ENCODE data around the gene RPL18A.

RPL18A gene

DNA sequence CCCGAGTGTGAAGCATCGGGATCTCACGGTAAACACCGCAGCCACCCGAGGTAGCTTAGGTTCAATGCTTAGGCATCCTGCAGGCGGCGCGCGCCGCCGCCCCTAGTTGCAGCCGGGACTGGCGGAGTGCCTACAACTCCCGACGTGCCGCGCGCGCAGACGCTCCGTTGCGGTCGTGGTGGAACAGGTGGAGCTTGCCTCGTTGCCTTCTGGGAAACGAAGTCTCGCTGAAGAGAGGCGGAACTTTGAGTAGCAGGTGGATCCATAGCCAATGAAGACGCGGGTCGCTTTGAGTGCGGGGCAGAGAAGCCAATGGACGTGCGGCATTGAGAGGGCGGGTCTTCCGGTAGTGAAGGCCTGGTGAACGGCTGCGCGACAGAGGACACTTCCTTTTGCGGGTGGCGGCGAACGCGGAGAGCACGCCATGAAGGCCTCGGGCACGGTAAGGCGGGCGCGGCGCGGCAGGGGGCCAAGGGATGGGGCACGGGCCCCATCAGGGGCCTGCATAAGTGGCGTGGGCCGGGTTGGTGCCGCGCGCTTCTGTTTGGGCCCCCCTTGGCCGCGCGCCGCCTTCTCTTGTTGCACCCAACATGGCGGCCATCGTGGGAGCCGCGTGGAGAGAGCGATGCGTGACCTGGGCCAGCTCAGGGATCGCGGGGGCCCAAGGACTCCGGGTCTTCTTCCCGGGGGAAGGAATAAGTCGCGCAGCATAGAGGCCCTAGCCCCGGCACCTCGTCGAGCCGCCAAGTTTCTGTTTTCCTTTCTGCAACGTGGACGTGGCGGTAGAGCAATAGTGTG lies at the start of gene RPL18A:
TSS of gene RPL18A (plus strand) at position 378 of the 798 bp plus-strand sequence. CDS start at position 425, 47 bp downstream.
- DNase-seq = peak; percentile 100

DNA sequence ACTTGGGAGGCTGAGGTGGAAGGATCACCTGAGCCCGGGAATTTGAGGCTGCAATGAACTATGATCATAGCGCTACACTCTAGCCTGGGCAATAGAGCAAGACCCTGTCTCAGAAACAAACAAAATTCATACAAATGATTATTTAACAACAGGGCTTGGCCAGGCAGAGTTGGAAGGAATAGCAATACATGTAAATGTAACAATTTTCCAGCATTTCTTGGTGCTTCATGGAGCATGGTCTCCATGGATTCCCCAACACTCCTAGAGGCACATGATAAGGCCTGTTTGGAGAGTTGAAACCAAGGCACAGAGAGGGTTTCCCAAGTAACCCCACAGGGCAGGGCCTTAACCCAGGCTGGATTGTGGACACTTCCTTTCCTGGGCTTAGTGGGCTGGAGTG lies 48.6 kb upstream of the RPL18A start:
- DNase-seq = no peak

DNA sequence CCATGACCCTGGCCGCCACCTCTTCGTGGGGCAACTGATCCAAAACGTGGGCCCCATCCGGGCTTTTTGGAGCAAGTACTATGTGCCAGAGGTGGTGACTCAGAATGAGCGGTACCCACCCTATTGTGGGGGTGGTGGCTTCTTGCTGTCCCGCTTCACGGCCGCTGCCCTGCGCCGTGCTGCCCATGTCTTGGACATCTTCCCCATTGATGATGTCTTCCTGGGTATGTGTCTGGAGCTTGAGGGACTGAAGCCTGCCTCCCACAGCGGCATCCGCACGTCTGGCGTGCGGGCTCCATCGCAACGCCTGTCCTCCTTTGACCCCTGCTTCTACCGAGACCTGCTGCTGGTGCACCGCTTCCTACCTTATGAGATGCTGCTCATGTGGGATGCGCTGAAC lies 48.0 kb upstream of the RPL18A start:
- DNase-seq = no peak

GRCh38 chr19:17812099-17812498 lies 47.6 kb upstream of the RPL18A start:
- DNase-seq = no peak

DNA sequence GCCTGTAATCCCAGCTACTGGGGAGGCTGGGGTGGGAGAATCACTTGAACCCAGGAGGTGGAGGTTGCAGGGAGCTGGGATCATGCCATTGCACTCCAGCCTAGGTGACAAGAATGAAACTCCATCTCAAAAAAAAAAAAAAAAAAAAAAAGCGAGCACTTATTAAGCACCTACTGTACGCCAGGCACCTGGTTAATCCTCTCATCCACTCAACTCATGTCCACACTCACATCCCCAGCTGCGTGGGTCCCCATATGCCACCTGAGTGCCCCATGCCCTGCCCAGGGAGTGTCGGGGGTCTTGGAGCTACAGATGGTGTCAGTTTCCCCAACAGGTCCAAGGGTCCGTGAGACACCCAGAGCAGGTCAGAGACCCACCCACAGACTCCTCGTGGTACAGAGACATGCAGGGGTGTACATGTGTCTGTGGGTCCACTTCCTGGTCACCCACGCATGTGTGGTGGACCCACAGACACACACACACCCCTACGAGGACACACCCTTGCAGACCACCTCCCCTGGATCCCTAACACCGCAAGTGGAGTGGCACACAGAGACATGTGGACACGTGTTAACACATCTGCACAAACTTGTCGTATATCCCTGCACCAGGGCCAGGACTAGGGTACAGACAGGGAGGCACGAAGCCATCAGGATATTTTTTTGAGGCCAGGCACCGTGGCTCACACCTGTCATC lies 41.9 kb upstream of the RPL18A start:
- no peak for DNase-seq

DNA sequence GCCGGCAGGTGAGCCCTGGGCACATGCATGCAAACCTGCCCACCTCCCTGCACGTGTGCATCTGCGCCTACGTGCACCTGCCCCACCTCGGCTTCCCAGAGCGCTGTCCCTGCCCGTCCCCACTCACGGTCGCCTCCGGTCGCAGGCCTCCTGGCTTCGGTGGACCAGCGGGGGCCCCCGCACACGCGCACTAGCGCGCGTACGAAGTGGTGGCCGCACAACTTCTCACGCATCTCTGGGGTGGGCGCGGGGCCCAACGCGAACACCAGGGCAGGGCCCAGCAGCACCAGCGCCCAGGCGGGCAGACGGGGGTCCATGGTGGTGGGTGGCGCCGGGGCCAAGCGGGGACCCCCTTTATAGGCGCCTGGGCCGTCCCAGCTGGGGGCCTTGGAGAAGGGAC lies 38.5 kb upstream of the RPL18A start, which contains the start of gene INSL3:
TSS of gene INSL3 (minus strand) at position 330 of the 400 bp plus-strand sequence. CDS start at position 317, 13 bp downstream.
- no peak for DNase-seq

DNA sequence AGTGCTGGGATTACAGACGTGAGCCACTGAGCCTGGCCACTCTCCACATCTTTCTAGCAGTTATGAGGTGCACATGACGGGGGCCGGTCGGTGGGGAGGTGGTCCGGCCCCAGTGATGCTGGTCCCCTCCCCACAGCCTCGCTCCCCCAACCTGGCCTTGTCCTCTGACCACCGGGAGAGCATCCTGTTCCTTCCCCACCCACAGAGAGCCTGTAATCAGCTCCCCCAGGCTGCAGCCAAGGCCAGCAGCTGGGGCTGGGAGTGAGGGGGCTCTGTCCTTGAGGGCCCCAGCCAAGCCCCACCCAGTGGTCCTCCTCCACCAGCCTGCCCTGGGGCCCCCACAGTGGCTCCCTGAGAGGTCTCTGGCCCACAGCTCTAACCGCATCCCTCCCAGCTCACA lies 35.4 kb upstream of the RPL18A start:
- no peak for DNase-seq

- no peak for DNase-seq
Measured at GRCh38 chr19:17826508-17827056, 33.1 kb upstream of the RPL18A start.

DNA sequence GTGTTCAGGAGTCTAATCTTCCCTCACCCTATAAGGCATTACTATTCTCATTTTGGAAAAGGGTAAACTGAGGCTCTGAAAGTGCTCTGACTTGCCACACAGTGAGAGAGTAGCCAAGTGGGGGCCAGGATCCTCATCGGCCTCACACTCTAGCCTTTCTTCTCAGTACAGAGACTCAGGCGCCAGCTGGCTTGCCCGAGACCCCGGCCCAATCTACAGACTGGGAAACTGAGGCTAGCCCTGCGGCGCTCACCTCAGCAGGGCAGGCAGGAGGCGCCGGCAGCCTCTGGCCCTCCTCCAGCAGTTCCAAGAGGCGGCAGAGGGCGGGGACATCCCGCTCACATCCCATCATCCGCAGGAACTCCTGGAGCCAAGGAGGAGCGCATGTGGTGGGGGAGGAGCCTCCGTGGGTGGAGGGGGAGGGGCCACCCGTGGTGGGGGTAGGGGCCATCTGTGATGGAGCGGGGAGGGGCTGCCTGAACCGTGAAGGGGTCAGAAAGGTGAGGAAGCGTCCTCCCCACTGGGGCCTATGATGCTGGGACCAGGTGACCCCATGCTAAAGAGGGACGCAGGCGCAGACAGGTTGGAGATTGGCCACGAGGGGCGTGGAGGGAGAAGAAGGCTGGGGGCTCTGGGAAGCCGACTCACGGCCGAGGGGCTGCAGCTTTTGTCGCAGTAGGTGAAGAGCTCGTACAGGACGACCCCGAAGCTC lies 29.7 kb upstream of the RPL18A start:
- no peak for DNase-seq

DNA sequence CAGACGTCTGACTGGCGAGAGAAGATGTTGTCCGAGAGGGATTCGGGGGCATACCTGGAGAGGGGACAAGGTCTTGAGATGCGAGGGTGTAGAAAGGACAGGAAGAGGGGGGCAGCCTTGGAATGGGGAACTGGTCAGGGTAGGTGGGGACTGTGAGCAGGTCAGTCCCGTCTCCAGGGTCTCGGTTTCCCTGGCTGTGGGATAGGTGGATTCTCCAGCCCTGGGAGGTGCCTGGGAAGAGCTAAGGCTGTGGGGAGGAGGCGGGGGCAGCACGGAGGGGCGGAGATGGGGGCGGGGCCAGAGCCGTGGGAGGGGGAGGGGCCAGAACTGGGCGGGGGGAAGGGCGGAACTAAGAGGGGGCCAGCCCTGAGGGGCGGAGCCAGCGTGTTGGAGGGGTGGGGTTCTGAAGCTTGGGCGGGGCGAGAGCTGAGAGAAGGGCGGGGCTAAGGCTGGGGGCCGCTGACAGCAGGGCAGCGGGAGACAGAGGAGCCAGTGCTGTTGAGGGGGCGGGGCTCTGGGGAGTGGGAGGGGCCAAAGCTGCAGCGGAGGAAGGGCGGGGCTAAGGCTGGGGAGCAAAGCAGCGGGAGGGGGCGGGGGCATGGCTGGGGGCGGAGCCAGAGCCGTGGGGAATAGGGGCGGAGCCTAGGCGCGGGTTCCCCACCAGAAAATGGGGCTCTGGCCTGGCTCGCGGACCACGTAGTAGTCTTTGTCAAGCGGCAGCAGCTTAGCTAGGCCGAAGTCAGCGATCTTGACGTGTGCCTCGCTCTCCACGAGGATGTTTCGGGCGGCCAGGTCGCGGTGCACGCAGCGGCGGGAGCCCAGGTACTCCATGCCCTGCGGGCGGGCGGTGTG lies 28.9 kb upstream of the RPL18A start:
- peak; percentile 34 for DNase-seq

DNA sequence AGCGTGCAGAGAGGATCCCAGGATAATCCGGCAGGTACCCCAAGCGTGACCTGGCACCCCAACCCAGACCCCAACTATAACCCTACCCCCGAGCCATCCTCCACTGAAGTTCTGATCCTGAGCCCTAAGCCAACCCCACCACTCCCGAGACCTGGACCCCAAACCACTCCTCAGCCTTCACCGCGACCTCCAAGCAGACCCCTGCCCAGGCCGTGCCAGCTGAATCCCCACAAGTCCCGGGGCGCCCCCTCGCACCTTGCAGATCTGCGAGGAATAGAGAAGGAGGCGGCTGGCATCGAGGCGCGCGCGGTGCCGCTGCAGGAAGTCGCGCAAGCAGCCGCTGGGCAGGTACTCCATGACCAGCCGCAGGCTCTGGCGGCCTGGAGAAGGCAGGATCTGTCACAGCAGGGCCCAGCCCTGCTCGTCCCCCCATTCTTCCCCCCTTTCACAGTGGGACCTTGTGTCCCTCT lies 28.3 kb upstream of the RPL18A start:
- no peak for DNase-seq

DNA sequence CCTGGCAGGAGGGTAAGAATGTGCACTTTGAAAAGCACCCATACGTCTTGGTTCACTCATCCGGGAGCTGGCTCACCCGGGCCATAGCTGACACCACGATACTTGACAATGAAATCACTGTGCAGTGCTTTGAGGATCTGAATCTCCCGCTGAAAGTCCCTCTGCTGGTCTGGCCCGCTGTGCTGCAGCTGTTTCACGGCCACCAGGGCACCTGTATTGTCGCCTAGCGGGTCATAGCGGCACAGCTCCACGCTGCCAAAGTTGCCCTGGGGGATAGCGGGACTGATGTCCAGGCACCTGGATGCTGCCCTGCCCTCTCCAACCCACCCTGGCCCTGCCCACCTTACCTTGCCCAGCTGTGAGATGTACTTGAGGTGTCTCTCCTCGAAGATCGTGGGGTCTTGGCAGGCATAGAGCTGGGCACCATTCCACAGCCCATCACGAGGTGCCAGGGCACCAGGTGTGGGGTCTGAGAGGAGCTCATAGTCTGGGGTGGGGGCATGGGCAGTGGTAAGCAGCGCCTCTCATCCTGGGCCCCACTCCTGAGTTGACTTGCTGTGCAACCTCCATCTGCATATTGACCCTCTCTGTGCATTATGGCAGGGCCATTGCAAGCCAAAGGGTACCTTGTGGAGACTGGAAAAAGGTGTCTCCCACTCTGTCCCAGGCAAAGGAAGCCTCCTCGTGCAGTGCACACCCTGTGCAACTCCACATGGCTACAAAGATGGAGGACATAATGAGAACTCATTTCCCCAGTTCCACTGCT lies 27.1 kb upstream of the RPL18A start:
- DNase-seq = no peak

GRCh38 chr19:17834350-17835181 lies 25.1 kb upstream of the RPL18A start:
- DNase-seq = no peak

GRCh38 chr19:17835182-17836006 lies 24.3 kb upstream of the RPL18A start:
- DNase-seq = no peak

DNA sequence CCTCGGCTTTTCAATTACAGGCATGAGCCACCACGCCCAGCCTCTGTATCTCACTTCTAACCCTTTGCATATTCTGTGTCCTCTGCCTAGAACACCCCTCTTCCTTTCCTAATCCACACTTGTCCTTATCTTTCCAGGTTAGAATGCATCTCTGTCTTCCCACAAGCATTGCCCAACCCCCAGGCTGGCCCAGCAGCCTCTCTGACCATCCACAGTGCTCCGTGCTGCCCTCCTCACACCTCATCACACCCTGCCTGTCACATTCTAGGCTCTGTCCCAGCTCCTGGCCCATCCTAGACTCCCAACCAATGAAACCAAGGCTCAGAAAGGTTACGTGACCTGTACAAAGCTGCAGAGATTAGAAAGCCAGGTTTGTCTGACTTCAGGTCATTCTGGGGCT lies 23.2 kb upstream of the RPL18A start:
- no peak for DNase-seq

DNA sequence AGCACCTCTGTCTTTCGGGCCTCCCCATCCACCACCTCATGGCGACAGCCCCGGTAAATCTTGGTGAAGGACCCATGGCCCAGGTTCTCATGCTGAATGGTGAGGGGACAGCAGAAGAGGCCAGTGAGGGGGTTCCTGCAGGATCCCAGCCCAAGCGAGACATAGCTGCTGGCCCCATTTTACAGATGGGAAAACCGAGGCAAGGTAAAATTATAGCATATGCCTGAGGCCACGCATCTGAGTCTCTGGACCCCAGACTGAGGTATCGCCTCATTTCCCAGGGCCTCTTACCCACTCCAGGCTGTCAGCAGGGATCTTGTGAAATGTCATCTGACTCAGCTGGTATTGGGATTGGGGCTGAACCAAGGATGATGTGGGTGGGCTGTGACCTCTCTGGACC lies 21.7 kb upstream of the RPL18A start:
- DNase-seq = no peak

GRCh38 chr19:17840019-17840418 lies 19.7 kb upstream of the RPL18A start:
- no peak for DNase-seq

DNA sequence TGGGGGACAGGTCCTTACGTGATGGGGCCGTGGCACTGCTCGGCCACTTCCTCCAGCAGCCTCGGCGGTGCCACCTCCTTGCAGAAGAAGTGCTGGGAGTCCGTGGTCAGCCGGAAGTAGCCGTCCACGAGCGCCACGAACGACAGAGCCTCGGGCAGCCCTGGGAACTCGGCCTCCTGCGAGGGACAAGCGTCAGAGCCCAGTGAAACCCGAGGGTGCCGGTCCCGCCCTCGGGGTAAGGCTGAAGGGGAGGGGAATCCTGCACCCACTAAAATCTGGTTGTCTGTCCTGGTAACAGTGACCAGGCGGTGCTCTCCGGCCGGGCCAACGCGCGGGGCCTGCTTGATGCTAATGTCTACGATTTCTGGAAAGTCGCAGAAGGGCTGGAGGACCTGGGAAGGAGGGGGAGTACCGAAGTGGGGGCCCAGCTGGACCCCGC lies 18.3 kb upstream of the RPL18A start:
- no peak for DNase-seq

Data from EL (cell line).